ENCODE data around the gene COL15A1. TPM values are rescaled to one million over a fixed set of nuclear protein-coding genes. Genes with fewer than 3 reads are reported as not detected.
A peak's percentile ranks its signal among the peaks of the same experiment; 100 is the strongest.

The COL15A1 gene
- total RNA-seq, 2 experiments from 2014 or later: 0.12 to 0.14 TPM

GRCh38 chr9:98935071-98935505 lies 8.6 kb upstream of the COL15A1 start:
- Mint-ChIP-seq H3K27ac (no peak overlapping the region), H3K9me3 (no peaks in the 10 kb centered on the region), H3K4me1 (ENCODE audit: low read depth) (no peaks in the 10 kb centered on the region), H3K4me3 (no peak overlapping the region), H3K27me3 (peaks cover 16% of the 10 kb centered on the region), H3K36me3 (no peaks in the 10 kb centered on the region)
- DNase-seq: no peak
- intact Hi-C loops (cut with micrococcal nuclease): no loop called here
- CTCF ChIA-PET: no interaction called here
- POLR2A ChIA-PET: no interaction called here

GRCh38 chr9:98940276-98940675 lies 3.4 kb upstream of the COL15A1 start:
- intact Hi-C loops (cut with micrococcal nuclease): no loop called here
- no peak overlapping the region for H3K27ac Mint-ChIP-seq
- DNase-seq: no peak
- CTCF ChIA-PET: no interaction called here
- no peaks in the 10 kb centered on the region for H3K9me3 Mint-ChIP-seq
- H3K4me3 Mint-ChIP-seq: no peak overlapping the region
- no peaks in the 10 kb centered on the region for H3K36me3 Mint-ChIP-seq
- POLR2A ChIA-PET: no interaction called here
- peaks cover 49% of the 10 kb centered on the region for H3K27me3 Mint-ChIP-seq
- H3K4me1 Mint-ChIP-seq (ENCODE audit: low read depth): peaks cover 7% of the 10 kb centered on the region

- intact Hi-C loops (cut with micrococcal nuclease): no loop called here
- Mint-ChIP-seq H3K27ac (no peak overlapping the region), H3K9me3 (no peaks in the 10 kb centered on the region), H3K36me3 (no peaks in the 10 kb centered on the region), H3K4me1 (ENCODE audit: low read depth) (peaks cover 7% of the 10 kb centered on the region), H3K27me3 (peaks cover 55% of the 10 kb centered on the region), H3K4me3 (no peak overlapping the region)
- DNase-seq: no peak
- CTCF ChIA-PET: no interaction called here
- POLR2A ChIA-PET: no interaction called here
These were observed 1.7 kb upstream of the COL15A1 start for GRCh38 chr9:98941946-98942523.

GRCh38 chr9:98942906-98943681 lies 613 bp upstream of the COL15A1 start:
- peaks cover 7% of the 10 kb centered on the region for H3K4me1 Mint-ChIP-seq (ENCODE audit: low read depth)

GRCh38 chr9:98944057-98944733 lies 488 bp downstream of the COL15A1 start:
- Mint-ChIP-seq H3K27me3 (peaks cover 49% of the 10 kb centered on the region), H3K9me3 (no peaks in the 10 kb centered on the region), H3K4me3 (peak overlapping the region; percentile 23), H3K36me3 (no peaks in the 10 kb centered on the region), H3K27ac (no peak overlapping the region), H3K4me1 (ENCODE audit: low read depth) (peaks cover 7% of the 10 kb centered on the region)
- ChIA-PET CTCF (no interaction called here), POLR2A (no interaction called here)
- intact Hi-C loops (cut with micrococcal nuclease): no loop called here
- DNase-seq: no peak

More at GRCh38 chr9:98942906-98943681, 613 bp upstream of the COL15A1 start:
- Mint-ChIP-seq H3K4me3 (peak overlapping the region; percentile 23), H3K27me3 (peaks cover 51% of the 10 kb centered on the region), H3K27ac (no peak overlapping the region), H3K36me3 (no peaks in the 10 kb centered on the region), H3K9me3 (no peaks in the 10 kb centered on the region)
- intact Hi-C loops (cut with micrococcal nuclease): no loop called here
- CTCF ChIA-PET: no interaction called here
- no peak for DNase-seq
- POLR2A ChIA-PET: no interaction called here

- Mint-ChIP-seq H3K4me3 (no peak overlapping the region), H3K4me1 (ENCODE audit: low read depth) (peaks cover 7% of the 10 kb centered on the region), H3K27me3 (peaks cover 49% of the 10 kb centered on the region), H3K27ac (no peak overlapping the region), H3K9me3 (no peaks in the 10 kb centered on the region), H3K36me3 (no peaks in the 10 kb centered on the region)
- no peak for DNase-seq
- ChIA-PET POLR2A (no interaction called here), CTCF (no interaction called here)
- intact Hi-C loops (cut with micrococcal nuclease): no loop called here
These were observed 997 bp downstream of the COL15A1 start for GRCh38 chr9:98944734-98945074.

- Mint-ChIP-seq H3K27me3 (peaks cover 28% of the 10 kb centered on the region), H3K27ac (no peak overlapping the region), H3K36me3 (no peaks in the 10 kb centered on the region), H3K4me3 (no peak overlapping the region), H3K9me3 (no peaks in the 10 kb centered on the region), H3K4me1 (ENCODE audit: low read depth) (peaks cover 1% of the 10 kb centered on the region)
- DNase-seq: no peak
- intact Hi-C loops (cut with micrococcal nuclease): no loop called here
- CTCF ChIA-PET: interaction anchor here (0.6 to 1.1 kb wide), 2 partner anchors 26 to 490 kb away, joined by 3 to 5 read pairs; no protein-coding TSS in a partner anchor
- POLR2A ChIA-PET: no interaction called here
These were observed 5.9 kb downstream of the COL15A1 start for GRCh38 chr9:98949565-98949964.

GRCh38 chr9:98950262-98950661 lies 6.6 kb downstream of the COL15A1 start:
- intact Hi-C loops (cut with micrococcal nuclease): no loop called here
- no peaks in the 10 kb centered on the region for H3K36me3 Mint-ChIP-seq
- no peak overlapping the region for H3K27ac Mint-ChIP-seq
- DNase-seq: no peak
- H3K27me3 Mint-ChIP-seq: peaks cover 21% of the 10 kb centered on the region
- POLR2A ChIA-PET: no interaction called here
- no peak overlapping the region for H3K4me3 Mint-ChIP-seq
- CTCF ChIA-PET: no interaction called here
- H3K4me1 Mint-ChIP-seq (ENCODE audit: low read depth): no peaks in the 10 kb centered on the region
- H3K9me3 Mint-ChIP-seq: no peaks in the 10 kb centered on the region

- no peak for DNase-seq
- Mint-ChIP-seq H3K36me3 (no peaks in the 10 kb centered on the region), H3K9me3 (no peaks in the 10 kb centered on the region), H3K27me3 (peaks cover 12% of the 10 kb centered on the region), H3K4me3 (no peak overlapping the region), H3K27ac (no peak overlapping the region), H3K4me1 (ENCODE audit: low read depth) (no peaks in the 10 kb centered on the region)
- CTCF ChIA-PET: no interaction called here
- POLR2A ChIA-PET: no interaction called here
- intact Hi-C loops (cut with micrococcal nuclease): no loop called here
These were observed 8.3 kb downstream of the COL15A1 start for GRCh38 chr9:98951967-98952366.

- peaks cover 11% of the 10 kb centered on the region for H3K27me3 Mint-ChIP-seq
- H3K36me3 Mint-ChIP-seq: no peaks in the 10 kb centered on the region
- CTCF ChIA-PET: no interaction called here
These were observed 10.0 kb downstream of the COL15A1 start for GRCh38 chr9:98953581-98954243.

GRCh38 chr9:98954244-98954610 lies 10.5 kb downstream of the COL15A1 start:
- no peaks in the 10 kb centered on the region for H3K4me1 Mint-ChIP-seq (ENCODE audit: low read depth)
- H3K9me3 Mint-ChIP-seq: no peaks in the 10 kb centered on the region
- H3K27ac Mint-ChIP-seq: no peak overlapping the region
- no peak for DNase-seq
- intact Hi-C loops (cut with micrococcal nuclease): no loop called here
- ChIA-PET CTCF (no interaction called here), POLR2A (no interaction called here)
- peaks cover 11% of the 10 kb centered on the region for H3K27me3 Mint-ChIP-seq
- no peak overlapping the region for H3K4me3 Mint-ChIP-seq
- H3K36me3 Mint-ChIP-seq: no peaks in the 10 kb centered on the region

More at GRCh38 chr9:98953581-98954243, 10.0 kb downstream of the COL15A1 start:
- H3K4me1 Mint-ChIP-seq (ENCODE audit: low read depth): no peaks in the 10 kb centered on the region
- DNase-seq: no peak
- no peaks in the 10 kb centered on the region for H3K9me3 Mint-ChIP-seq
- intact Hi-C loops (cut with micrococcal nuclease): no loop called here
- POLR2A ChIA-PET: no interaction called here
- H3K4me3 Mint-ChIP-seq: no peak overlapping the region
- H3K27ac Mint-ChIP-seq: no peak overlapping the region

GRCh38 chr9:98955259-98955658 lies 11.6 kb downstream of the COL15A1 start:
- ChIA-PET POLR2A (no interaction called here), CTCF (no interaction called here)
- no peaks in the 10 kb centered on the region for H3K36me3 Mint-ChIP-seq
- intact Hi-C loops (cut with micrococcal nuclease): loop anchor here (5.0 kb wide), 1 partner anchor 33 kb away; no protein-coding TSS in a partner anchor
- H3K9me3 Mint-ChIP-seq: no peaks in the 10 kb centered on the region
- H3K27me3 Mint-ChIP-seq: peaks cover 15% of the 10 kb centered on the region
- H3K4me3 Mint-ChIP-seq: no peak overlapping the region
- DNase-seq: no peak
- no peaks in the 10 kb centered on the region for H3K4me1 Mint-ChIP-seq (ENCODE audit: low read depth)
- H3K27ac Mint-ChIP-seq: no peak overlapping the region
